OCI-M1 (cell line): ENCODE results near the gene PLPPR2.
"Not testable (repeated sequence)": the region's sequence is repeated elsewhere in the genome, so short reads cannot be mapped to it uniquely, and the experiment has no call there.

Experiments
- DNase-seq: peaks from one replicate; lab custom pipeline; 2025; lab: John Stamatoyannopoulos, UW

Gene PLPPR2

GRCh38 chr19:11355160-11356073 lies at the start of gene PLPPR2:
Gene PLPPR2 (plus strand): TSS chr19:11355432. CDS start chr19:11357674, 2,242 bp downstream.
- DNase-seq, result peak; percentile 100

DNA sequence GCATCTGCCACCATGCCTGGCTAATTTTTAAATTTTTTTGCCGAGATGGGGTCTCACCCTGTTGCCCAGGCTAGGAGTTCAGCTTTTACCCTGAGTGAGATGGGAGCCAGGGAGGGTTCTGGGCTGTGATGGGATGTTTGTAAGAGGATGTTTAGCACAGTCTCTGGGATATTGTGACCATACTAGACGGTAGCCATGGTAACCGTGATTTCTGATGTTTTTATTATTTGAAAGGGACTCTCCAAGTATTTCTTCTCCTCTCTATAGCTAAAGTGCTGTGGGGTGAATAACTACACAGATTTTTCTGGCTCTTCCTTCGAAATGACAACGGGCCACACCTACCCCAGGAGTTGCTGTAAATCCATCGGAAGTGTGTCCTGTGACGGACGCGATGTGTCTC lies 48.9 kb upstream of the PLPPR2 start:
- DNase-seq, result no peak

- peak; percentile 91 for DNase-seq
These were observed 34.8 kb upstream of the PLPPR2 start for GRCh38 chr19:11320278-11320995.

DNA sequence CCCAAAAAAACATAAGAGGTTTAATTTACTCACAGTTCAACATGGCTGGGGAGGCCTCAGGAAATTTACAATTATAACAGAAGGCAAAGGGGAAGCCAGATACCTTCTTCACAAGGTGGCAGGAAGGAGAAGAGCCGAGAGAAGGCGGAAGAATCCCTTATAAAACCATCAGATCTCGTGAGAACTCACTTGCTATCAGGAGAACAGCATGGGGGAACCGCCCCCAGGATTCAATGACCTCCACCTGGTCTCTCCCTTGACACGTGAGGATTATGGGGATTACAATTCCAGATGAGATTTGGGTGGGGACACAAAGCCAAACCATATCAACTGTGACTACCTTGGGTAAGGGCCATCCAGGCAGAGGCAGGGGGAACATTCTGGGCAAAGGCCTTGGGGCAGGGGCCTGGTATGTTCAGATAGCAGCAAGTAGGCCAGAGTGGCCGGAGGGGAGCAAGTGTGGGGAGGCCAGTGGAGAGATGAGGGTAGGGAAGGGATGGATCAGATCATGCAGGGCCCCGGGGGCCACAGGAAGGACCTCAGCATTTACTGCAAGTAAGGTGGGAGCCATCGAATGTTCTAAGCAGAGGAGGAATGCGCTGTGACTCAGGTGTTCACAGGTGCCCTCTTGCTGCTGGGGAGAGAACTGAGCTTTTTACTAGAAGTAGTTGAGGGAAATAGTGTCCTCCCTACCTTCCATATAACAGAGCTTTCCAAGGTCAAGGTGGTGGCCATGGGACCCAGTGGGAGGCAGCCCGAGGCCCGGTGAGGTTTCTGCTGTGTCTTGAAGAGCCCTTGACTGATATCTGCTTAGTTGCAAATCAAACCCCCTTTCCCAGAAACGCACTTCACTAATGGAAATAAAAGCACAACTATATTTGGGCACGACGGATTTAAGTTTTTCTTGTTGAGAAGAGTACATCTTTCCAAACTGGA lies 33.8 kb upstream of the PLPPR2 start:
- peak; percentile 55 for DNase-seq

GRCh38 chr19:11322269-11323024 lies 32.8 kb upstream of the PLPPR2 start:
- DNase-seq, result peak; percentile 70

DNA sequence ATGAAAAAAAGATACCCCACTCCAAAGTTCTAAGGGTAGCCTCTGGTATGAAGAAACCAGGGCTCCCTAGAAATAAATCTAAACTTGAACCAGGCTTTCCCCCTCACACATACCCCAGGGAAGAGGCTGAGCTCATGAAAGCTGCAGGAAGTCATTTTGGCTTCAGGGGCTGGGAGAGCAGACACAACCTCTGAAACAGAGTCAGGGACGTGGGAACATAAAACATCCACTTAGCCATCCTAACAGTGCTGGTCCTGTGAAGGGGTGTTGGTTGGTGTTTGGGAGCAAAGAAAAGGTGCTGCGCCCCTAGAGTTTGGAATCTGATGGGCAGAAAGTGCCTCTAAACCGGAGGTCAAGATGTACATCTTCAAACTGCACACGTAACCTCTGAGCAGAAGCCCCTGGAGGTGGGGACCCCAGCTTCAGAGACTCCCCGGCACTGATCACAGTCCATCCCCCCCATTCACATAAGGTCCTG lies 31.6 kb upstream of the PLPPR2 start:
- DNase-seq, result no peak

DNA sequence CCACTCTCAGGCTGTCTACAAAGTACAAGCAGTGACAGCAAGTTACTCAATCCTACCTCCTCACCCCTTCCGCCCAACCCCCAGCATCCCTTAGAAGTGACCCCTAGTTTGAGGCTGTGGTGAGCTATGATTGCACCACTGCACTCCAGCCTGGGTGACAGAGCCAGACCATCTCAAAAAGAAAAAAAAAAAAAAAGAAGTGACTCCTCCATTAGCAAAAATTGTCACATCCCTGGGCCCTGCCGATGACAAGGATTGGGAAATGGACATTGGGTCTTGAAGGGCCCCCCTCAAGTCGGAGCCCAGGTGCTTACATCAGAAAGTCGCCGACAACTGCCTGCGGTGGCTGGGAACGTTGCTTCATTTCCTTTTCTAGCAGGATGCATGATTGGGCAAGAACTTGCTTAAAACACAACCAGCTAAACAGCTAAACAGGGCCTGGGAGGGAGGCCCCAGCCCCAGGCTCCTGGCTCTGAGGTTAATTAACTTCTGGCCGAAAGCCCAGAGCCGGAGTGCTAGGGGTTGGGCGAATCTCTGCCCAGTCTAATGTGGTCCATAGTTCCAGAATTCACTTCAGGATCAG lies 31.1 kb upstream of the PLPPR2 start:
- peak; percentile 99 for DNase-seq

GRCh38 chr19:11324748-11325389 lies 30.4 kb upstream of the PLPPR2 start:
- DNase-seq, result no peak

DNA sequence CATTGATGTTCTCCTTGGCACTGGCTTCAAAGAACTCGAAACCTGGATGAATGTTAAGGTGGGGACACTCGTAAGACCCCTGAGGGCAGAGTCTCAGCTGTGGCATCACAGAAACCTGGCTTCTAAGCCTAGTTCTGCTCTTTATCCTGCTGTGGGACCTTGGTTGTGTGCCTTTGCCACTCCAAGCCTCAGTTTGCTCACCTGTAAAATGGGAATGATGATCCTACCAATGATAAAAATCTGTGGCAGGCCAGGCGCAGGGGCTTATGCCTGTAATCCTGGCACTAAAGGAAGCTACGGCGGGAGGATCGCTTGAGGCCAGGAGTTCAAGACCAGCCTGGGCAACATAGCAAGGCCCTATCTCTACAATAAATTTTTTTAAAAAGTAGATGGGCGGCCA lies 29.7 kb upstream of the PLPPR2 start:
- DNase-seq, result no peak

GRCh38 chr19:11330127-11330526 lies 25.1 kb upstream of the PLPPR2 start:
- DNase-seq, result no peak

- DNase-seq, result no peak
These were observed 23.7 kb upstream of the PLPPR2 start for GRCh38 chr19:11331502-11331901.

DNA sequence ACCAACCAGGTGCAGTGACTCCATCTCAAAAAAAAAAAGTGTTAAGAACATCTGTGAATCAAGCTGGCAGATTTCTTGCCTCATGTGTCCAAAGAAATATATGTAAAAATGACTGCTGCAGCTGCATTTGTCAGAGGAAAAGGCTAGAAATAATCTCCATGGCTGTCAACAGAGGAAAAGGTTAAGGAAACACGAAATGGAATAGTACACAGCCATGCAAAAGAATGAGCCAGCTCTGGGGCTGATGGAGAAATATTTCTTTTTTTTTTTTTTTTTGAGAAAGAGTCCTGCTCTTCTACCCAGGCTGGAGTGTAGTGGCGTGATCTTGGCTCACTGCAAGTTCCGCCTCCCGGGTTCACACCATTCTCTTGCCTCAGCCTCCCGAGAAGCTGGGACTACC lies 22.4 kb upstream of the PLPPR2 start:
- DNase-seq, result no peak

DNA sequence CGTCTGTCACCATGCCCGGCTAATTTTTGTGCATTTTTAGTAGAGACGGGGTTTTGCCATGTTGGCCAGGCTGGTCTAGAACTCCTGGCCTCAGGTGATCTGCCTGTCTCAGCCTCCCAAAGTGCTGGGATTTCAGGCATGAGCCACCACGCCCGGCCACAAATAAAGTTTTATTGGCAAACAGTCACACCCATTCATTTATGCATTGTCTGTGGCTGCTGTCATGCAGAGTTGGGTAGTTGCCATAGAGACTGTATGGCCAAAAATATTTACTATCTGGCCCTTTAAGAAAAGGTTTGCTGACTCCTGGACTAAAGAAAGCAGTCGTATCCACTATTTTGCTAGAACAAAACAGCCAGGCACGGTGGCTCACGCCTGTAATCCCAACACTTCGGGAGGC lies 21.4 kb upstream of the PLPPR2 start:
- DNase-seq, result not testable (repeated sequence)

DNA sequence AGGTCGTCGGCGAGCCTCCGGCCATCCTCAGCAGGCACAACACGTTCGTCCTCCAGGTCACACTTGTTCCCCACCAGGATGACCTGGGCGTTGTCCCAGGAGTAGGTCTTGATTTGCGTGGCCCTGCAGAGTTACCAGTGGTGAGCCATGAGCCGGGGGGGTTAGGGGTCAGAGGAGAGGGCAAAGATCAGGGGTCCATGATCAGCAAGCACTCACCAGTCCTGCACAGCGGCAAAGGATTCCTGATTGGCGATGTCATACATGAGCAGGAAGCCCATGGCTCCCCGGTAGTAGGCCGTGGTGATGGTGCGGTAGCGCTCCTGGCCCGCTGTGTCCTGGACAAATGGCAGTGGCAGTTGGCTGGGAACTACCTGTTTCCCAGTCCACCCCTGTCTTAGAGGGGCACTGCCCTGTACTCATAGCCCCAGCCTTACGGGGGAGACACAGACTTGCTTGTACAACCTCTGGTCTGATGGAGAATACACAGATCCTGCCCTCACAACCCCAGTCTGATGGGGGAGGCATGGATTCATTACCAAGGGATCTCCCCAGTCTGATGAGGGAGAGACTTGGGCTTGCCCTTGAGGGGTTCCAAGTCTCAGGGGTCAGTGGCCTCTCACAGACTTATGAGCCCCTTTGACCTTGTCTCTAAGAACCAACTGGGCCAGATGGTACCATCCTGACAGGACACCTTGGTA lies 19.6 kb upstream of the PLPPR2 start:
- DNase-seq, result no peak

GRCh38 chr19:11337080-11337479 lies 18.2 kb upstream of the PLPPR2 start:
- no peak for DNase-seq

DNA sequence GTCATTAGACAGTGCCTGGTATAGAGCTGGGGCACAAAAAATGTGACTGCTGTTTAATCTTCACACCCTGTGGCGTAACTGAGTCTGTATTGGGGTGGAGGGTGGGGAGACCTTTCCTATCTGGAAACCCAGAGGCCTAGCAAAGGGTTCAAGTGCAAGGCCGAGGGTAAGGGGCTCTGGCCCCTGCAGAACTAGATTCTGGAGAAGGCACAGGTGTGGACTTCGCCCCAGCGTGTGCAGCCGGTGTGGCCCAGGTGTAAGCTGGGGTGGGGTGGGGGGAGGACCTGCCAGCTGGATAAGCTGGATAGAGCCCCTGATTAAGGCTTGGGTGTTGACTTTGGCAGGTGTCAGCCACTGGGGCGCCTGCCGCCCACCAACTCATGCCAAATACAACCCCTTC lies 17.1 kb upstream of the PLPPR2 start:
- no peak for DNase-seq

DNA sequence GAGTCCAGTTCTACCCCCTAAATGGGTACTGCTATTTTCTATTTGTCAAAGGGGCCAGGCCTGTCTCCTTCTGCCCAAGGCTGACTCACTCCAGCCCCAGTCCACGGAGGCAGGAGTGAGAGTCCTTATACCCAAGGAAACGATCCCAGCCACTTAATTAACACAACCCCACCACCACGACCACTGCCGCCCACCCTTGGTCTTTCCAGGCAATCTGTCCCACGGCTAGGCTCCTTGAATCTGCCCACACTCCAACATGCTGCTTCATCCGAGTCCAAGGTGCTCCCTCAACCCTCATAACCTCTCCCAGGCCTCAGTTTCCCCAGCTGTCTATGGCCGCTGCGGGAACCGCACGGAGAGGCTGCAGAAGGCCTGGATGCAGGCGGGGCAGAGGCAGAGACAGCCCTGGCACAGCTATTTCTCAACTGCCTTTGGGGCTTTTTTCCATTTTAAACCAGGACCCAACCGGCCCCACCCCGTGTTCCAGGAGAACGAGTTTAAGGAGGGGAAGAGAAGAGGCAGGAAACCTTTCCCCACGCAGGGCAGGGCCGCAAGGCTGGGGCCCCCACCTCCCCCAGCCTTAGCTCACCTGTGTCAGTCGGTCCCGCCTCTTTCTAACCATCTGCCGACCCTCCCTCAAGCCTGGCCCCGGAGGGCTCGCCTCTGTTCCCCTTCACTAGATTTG lies 16.5 kb upstream of the PLPPR2 start:
- DNase-seq, result no peak

- DNase-seq, result peak; percentile 99
These were observed 15.8 kb upstream of the PLPPR2 start, which contains the start of gene RAB3D for GRCh38 chr19:11339254-11340098. Gene RAB3D (minus strand): TSS chr19:11339657. CDS start chr19:11337399, 2,258 bp downstream.
